HEK293 (cell line): ENCODE data around the gene SNTB2.
A peak's percentile ranks its signal among the peaks of the same experiment; 100 is the strongest.

Experiments used
- CTCF ChIP-seq: fragments of 450-650 bp; formaldehyde crosslinking; IDR thresholded peaks from 2 replicates; pipeline ENCODE4 v1.5.1; 2016; ENCODE audit warnings: missing biosample characterization, missing genetic modification characterization
- HOXA7 ChIP-seq: sonication (generic); formaldehyde crosslinking; IDR thresholded peaks from 2 replicates; pipeline ENCODE4 v1.8.1; 2022; ENCODE audit warnings: missing genetic modification reagents, borderline replicate concordance
- PRDM10 ChIP-seq: fragments of 450-650 bp; formaldehyde crosslinking; IDR thresholded peaks from 2 replicates; pipeline ENCODE4 v1.5.1; 2016; ENCODE audit warnings: missing biosample characterization, missing genetic modification characterization
- YY2 ChIP-seq: fragments of 450-650 bp; formaldehyde crosslinking; IDR thresholded peaks from 2 replicates; pipeline ENCODE4 v1.5.1; 2016; ENCODE audit warnings: missing biosample characterization, missing genetic modification characterization
- ZBTB17 ChIP-seq: fragments of 450-650 bp; formaldehyde crosslinking; IDR thresholded peaks from 2 replicates; pipeline ENCODE4 v1.5.1; 2016; ENCODE audit warnings: missing biosample characterization, missing genetic modification characterization
- ZNF121 ChIP-seq: fragments of 450-650 bp; formaldehyde crosslinking; IDR thresholded peaks from 2 replicates; pipeline ENCODE4 v1.5.1; 2016; ENCODE audit warnings: missing biosample characterization, missing genetic modification characterization
- ZNF174 ChIP-seq: fragments of 450-650 bp; formaldehyde crosslinking; IDR thresholded peaks from 2 replicates; pipeline ENCODE4 v1.5.0; 2017; ENCODE audit warnings: missing biosample characterization, mild to moderate bottlenecking, missing genetic modification characterization
- ZSCAN5A ChIP-seq: fragments of 450-650 bp; formaldehyde crosslinking; IDR thresholded peaks from 2 replicates; pipeline ENCODE4 v1.5.1; 2016; ENCODE audit warnings: missing biosample characterization, missing genetic modification characterization
- TF ChIP-seq, protein P1 (sequence below): fragments of 450-650 bp; formaldehyde crosslinking; IDR thresholded peaks from 2 replicates; pipeline ENCODE4 v1.5.1; 2016; ENCODE audit warnings: missing biosample characterization, missing genetic modification characterization
- TF ChIP-seq, protein P2 (sequence below): fragments of 450-650 bp; formaldehyde crosslinking; IDR thresholded peaks from 2 replicates; pipeline ENCODE4 v1.5.1; 2016; ENCODE audit warnings: missing biosample characterization, missing genetic modification characterization

- TF ChIP-seq CTCF (tag by site-specific recombination) (peak; percentile 78), ZNF121 (tag by site-specific recombination) (no peak), PRDM10 (tag by site-specific recombination) (0 out of 2 replicates have a peak, but pooled peaks have one; percentile 10), ZNF174 (tag by site-specific recombination) (peak; percentile 67; the same call in 1 of the 2 replicates), YY2 (tag by site-specific recombination) (peak; percentile 57; the same call in 1 of the 2 replicates), HOXA7 (no peak), ZBTB17 (tag by site-specific recombination) (peak; percentile 67), ZSCAN5A (tag by site-specific recombination) (no peak)
- TF ChIP-seq, protein P1, sequence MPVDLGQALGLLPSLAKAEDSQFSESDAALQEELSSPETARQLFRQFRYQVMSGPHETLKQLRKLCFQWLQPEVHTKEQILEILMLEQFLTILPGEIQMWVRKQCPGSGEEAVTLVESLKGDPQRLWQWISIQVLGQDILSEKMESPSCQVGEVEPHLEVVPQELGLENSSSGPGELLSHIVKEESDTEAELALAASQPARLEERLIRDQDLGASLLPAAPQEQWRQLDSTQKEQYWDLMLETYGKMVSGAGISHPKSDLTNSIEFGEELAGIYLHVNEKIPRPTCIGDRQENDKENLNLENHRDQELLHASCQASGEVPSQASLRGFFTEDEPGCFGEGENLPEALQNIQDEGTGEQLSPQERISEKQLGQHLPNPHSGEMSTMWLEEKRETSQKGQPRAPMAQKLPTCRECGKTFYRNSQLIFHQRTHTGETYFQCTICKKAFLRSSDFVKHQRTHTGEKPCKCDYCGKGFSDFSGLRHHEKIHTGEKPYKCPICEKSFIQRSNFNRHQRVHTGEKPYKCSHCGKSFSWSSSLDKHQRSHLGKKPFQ, result no peak
- TF ChIP-seq, protein P2, sequence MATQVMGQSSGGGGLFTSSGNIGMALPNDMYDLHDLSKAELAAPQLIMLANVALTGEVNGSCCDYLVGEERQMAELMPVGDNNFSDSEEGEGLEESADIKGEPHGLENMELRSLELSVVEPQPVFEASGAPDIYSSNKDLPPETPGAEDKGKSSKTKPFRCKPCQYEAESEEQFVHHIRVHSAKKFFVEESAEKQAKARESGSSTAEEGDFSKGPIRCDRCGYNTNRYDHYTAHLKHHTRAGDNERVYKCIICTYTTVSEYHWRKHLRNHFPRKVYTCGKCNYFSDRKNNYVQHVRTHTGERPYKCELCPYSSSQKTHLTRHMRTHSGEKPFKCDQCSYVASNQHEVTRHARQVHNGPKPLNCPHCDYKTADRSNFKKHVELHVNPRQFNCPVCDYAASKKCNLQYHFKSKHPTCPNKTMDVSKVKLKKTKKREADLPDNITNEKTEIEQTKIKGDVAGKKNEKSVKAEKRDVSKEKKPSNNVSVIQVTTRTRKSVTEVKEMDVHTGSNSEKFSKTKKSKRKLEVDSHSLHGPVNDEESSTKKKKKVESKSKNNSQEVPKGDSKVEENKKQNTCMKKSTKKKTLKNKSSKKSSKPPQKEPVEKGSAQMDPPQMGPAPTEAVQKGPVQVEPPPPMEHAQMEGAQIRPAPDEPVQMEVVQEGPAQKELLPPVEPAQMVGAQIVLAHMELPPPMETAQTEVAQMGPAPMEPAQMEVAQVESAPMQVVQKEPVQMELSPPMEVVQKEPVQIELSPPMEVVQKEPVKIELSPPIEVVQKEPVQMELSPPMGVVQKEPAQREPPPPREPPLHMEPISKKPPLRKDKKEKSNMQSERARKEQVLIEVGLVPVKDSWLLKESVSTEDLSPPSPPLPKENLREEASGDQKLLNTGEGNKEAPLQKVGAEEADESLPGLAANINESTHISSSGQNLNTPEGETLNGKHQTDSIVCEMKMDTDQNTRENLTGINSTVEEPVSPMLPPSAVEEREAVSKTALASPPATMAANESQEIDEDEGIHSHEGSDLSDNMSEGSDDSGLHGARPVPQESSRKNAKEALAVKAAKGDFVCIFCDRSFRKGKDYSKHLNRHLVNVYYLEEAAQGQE, result no peak
Measured at GRCh38 chr16:69310653-69311532, 123.9 kb downstream of the SNTB2 start, which contains the start of gene VPS4A.
